Measurements from ENCODE around the gene MACROD2.

The MACROD2 gene

DNA sequence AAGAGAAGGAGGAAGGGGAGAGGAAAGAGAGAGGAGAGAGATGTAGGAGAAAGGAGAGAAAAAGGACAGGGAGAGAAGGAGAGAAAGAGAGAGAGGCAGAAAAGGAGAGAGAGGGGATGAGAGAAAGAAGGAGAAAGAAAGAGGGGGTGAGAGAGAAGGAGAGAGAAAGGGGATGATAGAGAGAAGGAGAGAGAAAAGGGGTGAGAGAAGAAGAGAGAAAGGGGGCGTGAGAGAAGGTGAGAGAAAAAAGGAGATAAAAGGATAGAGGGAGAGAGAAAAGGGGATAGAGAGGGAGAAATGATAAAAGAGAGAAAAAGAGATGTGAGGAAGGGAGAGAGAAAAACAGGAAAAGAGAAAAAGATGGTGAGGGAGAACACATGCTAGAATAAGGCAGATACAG lies 1644.5 kb downstream of the MACROD2 start:
- H3K27ac ChIP-seq = no peak overlapping the region
- TF ChIP-seq ZFX (IDR thresholded peaks at IDR 0.05; ENCODE audit: borderline replicate concordance) = no peak
- TF ChIP-seq, protein P1, sequence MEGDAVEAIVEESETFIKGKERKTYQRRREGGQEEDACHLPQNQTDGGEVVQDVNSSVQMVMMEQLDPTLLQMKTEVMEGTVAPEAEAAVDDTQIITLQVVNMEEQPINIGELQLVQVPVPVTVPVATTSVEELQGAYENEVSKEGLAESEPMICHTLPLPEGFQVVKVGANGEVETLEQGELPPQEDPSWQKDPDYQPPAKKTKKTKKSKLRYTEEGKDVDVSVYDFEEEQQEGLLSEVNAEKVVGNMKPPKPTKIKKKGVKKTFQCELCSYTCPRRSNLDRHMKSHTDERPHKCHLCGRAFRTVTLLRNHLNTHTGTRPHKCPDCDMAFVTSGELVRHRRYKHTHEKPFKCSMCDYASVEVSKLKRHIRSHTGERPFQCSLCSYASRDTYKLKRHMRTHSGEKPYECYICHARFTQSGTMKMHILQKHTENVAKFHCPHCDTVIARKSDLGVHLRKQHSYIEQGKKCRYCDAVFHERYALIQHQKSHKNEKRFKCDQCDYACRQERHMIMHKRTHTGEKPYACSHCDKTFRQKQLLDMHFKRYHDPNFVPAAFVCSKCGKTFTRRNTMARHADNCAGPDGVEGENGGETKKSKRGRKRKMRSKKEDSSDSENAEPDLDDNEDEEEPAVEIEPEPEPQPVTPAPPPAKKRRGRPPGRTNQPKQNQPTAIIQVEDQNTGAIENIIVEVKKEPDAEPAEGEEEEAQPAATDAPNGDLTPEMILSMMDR (IDR thresholded peaks at IDR 0.05) = no peak

DNA sequence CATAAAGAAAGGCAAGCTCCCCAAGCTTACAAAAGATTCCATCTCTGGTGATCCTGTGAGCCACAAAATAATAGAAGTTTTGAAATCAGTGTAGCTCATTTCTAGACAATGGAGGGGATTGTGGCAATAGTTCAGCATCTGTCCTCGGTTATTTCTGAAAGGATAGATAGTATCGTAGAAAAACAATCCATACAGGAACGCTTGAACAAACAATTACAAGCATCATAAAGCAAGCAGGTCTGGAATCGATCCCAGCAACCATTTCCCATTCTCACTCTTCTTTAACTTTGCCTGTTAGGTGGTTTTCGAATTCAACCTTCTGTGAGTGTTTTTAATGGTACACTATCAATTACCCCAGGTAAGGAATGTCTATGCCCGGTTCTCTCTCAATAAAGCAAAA lies 1646.8 kb downstream of the MACROD2 start:
- TF ChIP-seq, protein P1 (IDR thresholded peaks at IDR 0.05) = no peak
- TF ChIP-seq ZFX (IDR thresholded peaks at IDR 0.05; ENCODE audit: borderline replicate concordance) = no peak

DNA sequence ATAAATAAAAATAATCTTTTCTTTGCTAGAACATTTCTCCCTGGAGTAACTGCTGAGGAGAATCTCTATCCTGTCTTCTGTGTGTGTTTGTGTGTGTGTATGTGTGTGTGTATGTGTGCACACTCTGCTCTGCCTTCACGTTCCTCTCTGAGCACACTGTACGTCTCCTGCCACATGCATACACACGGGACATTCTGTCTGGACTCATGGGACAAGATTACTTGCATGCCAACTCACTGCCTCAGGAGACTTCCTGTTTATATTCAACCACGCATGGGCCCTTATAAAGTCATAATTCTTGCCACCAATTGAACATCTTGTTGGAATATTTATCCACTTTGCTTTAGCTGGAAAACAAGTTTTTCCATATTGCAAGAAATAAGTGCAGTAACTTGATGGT lies 1647.4 kb downstream of the MACROD2 start:
- TF ChIP-seq ZFX (IDR thresholded peaks at IDR 0.05; ENCODE audit: borderline replicate concordance) = no peak
- TF ChIP-seq, protein P1 (IDR thresholded peaks at IDR 0.05) = no peak
- H3K27ac ChIP-seq = no peak overlapping the region

More for the DNA sequence above, 1646.8 kb downstream of the MACROD2 start:
- H3K27ac ChIP-seq = no peak overlapping the region

DNA sequence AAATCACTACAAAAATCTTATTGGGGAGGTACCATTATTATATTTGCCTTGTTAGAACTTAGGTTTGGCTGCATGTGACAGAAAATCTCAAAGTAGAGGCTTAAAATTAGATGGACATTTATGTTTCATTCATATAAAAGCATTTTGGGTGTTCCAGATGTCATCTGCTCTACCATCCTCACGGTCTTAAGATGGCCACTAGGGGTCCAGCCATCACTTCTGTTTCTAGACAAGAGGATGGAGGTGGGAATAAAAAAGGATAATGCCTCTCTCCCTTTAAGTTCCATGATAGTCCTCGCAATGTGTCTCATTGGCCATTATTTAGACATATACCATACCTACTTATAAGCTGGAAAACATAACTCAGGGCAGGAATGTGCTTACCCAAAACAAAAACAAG lies 1648.4 kb downstream of the MACROD2 start:
- no peak overlapping the region for H3K27ac ChIP-seq
- TF ChIP-seq ZFX (IDR thresholded peaks at IDR 0.05; ENCODE audit: borderline replicate concordance) = no peak
- TF ChIP-seq, protein P1 (IDR thresholded peaks at IDR 0.05) = peak; percentile 26

DNA sequence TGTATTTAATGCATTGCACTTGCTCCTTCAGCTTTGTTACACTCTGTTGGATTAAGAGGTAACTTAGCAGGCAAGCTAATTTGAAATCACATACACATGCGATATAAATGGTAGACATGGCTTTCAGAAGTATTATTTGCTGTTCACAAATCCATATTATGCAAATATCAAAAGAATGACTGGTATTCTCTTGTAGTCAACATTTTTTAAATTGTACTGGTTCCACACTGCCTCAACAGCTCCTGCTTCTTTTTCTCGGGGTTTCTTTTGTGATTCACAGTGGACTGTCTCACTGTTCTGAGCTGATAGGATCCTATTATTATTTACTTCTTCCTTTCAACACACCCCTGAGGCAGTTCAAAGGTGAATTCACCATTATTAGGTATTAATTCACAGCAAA lies 1650.5 kb downstream of the MACROD2 start:
- no peak for TF ChIP-seq ZFX (IDR thresholded peaks at IDR 0.05; ENCODE audit: borderline replicate concordance)
- TF ChIP-seq, protein P1 (IDR thresholded peaks at IDR 0.05) = no peak
- H3K27ac ChIP-seq = no peak overlapping the region

DNA sequence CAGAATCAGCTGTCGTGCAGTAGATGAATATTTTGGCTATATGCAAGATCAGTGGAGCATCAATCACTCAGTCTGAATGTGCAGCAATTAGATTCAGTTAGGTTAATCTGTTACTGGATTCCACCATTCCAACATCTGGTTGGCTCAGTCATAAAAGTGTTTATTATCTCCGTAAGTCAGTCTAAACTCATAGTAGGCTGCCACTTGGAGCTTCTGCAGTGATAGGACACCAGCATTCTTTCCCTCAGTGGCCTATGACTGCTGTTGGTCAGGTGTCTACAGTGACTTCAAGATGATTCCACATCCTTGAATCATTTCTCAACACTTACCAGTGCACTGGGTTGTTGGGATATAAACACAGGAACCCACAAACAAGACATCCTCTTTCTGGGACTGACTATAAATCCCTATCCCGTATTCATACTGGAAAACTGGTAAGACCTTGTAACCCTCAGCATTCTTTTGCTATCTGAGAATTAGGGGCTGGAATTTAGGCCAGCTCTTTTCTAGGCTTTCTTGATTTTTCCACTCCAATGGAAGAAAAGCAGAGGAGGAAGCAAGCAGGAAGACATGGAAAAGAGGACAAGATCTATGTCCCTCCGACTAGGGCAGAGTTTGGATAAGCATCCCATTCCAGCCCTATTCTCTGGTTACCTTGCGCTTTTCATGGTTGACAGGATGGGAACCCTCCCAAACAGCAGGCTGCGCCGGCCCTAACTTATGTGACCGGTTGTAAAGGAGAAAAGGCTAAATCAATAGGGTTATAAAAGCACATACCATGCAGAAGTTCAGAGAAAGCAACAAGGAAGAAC lies 1658.3 kb downstream of the MACROD2 start:
- TF ChIP-seq ZFX (IDR thresholded peaks at IDR 0.05; ENCODE audit: borderline replicate concordance) = no peak
- TF ChIP-seq, protein P1 (IDR thresholded peaks at IDR 0.05) = no peak
- H3K27ac ChIP-seq = no peak overlapping the region

DNA sequence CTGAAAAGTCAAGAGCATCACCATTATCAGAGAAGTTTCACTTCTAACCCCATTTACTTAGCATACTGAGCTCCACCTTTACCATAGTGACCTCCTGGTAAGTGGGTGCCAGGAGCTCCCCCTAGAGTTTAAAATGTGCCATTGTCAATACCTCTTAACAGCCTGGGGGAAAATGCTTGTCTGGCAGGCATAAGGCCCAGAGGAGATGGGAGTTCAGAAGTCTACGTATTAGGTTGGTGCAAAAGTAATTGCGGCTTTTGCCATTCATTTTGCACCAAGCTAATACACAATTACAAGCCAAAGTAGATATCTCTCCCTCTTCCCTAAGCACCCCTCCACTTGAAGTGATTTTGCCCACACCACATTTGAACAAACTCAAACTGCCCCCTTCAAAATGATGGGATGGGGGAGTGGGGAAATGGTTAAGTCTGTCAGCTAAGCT lies 1658.9 kb downstream of the MACROD2 start:
- TF ChIP-seq, protein P1 (IDR thresholded peaks at IDR 0.05) = peak; percentile 76
- TF ChIP-seq ZFX (IDR thresholded peaks at IDR 0.05; ENCODE audit: borderline replicate concordance) = no peak
- H3K27ac ChIP-seq = no peak overlapping the region
